Stimulated activated CD4-positive, alpha-beta T cell treated with anti-CD3 and anti-CD28 coated beads, Interleukin-12 subunit alpha, Interleukin-12 subunit beta, amount 100 ng/mL, for 4 hours (primary cell): ENCODE measurements around the gene SNTG2.

ENCODE experiments used
- DNase-seq: peaks from one replicate; pipeline ENCODE4 v3.0.0-alpha.2; 2020

SNTG2 gene

GRCh38 chr2:1010415-1010930 is 59.8 kb downstream of the SNTG2 start:
- no peak for DNase-seq

- no peak for DNase-seq
These were observed 60.4 kb downstream of the SNTG2 start for GRCh38 chr2:1011006-1011405.

GRCh38 chr2:1011985-1012384 is 61.3 kb downstream of the SNTG2 start:
- DNase-seq: no peak

- DNase-seq: no peak
These were observed 64.2 kb downstream of the SNTG2 start for GRCh38 chr2:1014802-1015201.

- no peak for DNase-seq
These were observed 65.9 kb downstream of the SNTG2 start for GRCh38 chr2:1016500-1016899.

- DNase-seq: no peak
These were observed 67.2 kb downstream of the SNTG2 start for GRCh38 chr2:1017827-1018226.

- DNase-seq: no peak
These were observed 69.6 kb downstream of the SNTG2 start for GRCh38 chr2:1020206-1020605.

- no peak for DNase-seq
These were observed 71.5 kb downstream of the SNTG2 start for GRCh38 chr2:1022178-1022577.

- no peak for DNase-seq
These were observed 74.3 kb downstream of the SNTG2 start for GRCh38 chr2:1024981-1025380.

- DNase-seq: no peak
These were observed 75.5 kb downstream of the SNTG2 start for GRCh38 chr2:1026141-1026540.

GRCh38 chr2:1028831-1029230 is 78.2 kb downstream of the SNTG2 start:
- DNase-seq: no peak

- peak; percentile 13 for DNase-seq
These were observed 81.4 kb downstream of the SNTG2 start for GRCh38 chr2:1032030-1032429.

- no peak for DNase-seq
These were observed 82.4 kb downstream of the SNTG2 start for GRCh38 chr2:1033069-1033468.

- no peak for DNase-seq
These were observed 86.4 kb downstream of the SNTG2 start for GRCh38 chr2:1037066-1037465.

GRCh38 chr2:1039549-1039948 is 88.9 kb downstream of the SNTG2 start:
- DNase-seq: no peak

- no peak for DNase-seq
These were observed 90.6 kb downstream of the SNTG2 start for GRCh38 chr2:1041012-1041805.

- no peak for DNase-seq
These were observed 94.5 kb downstream of the SNTG2 start for GRCh38 chr2:1045109-1045508.

GRCh38 chr2:1046067-1046466 is 95.4 kb downstream of the SNTG2 start:
- no peak for DNase-seq

GRCh38 chr2:1047485-1047884 is 96.8 kb downstream of the SNTG2 start:
- DNase-seq: no peak

GRCh38 chr2:1049691-1050090 is 99.0 kb downstream of the SNTG2 start:
- DNase-seq: no peak

- no peak for DNase-seq
These were observed 100.4 kb downstream of the SNTG2 start for GRCh38 chr2:1051075-1051474.

GRCh38 chr2:1052771-1053191 is 102.1 kb downstream of the SNTG2 start:
- no peak for DNase-seq

- no peak for DNase-seq
These were observed 103.1 kb downstream of the SNTG2 start for GRCh38 chr2:1053786-1054185.

GRCh38 chr2:1054399-1054798 is 103.8 kb downstream of the SNTG2 start:
- DNase-seq: no peak

- DNase-seq: no peak
These were observed 104.5 kb downstream of the SNTG2 start for GRCh38 chr2:1055014-1055595.
